HPDE6-E6E7 (cell line): ENCODE data around the gene IL24.
"Not testable (repeated sequence)": the region's sequence is repeated elsewhere in the genome, so short reads cannot be mapped to it uniquely, and the experiment has no call there.

Experiments used
- DNase-seq: peaks from one replicate; pipeline ENCODE4 v3.0.0; 2011; ENCODE audit warnings: missing footprints; ENCODE audit errors: extremely low spot score

The IL24 gene

GRCh38 chr1:206904423-206905142 lies 7.3 kb downstream of the IL24 start:
- DNase-seq: no peak

GRCh38 chr1:206905295-206906164 lies 8.3 kb downstream of the IL24 start:
- DNase-seq: peak; percentile 84

- no peak for DNase-seq
Measured at GRCh38 chr1:206907304-206907991, 10.2 kb downstream of the IL24 start.

GRCh38 chr1:206908038-206908437 lies 10.8 kb downstream of the IL24 start:
- no peak for DNase-seq

- peak; percentile 63 for DNase-seq
Measured at GRCh38 chr1:206909161-206909882, 12.1 kb downstream of the IL24 start.

GRCh38 chr1:206909883-206910318 lies 12.7 kb downstream of the IL24 start:
- DNase-seq: no peak

GRCh38 chr1:206911064-206911663 lies 13.9 kb downstream of the IL24 start:
- peak; percentile 69 for DNase-seq

GRCh38 chr1:206912445-206913095 lies 15.3 kb downstream of the IL24 start:
- peak; percentile 74 for DNase-seq

- DNase-seq: no peak
Measured at GRCh38 chr1:206913766-206914537, 16.7 kb downstream of the IL24 start.

GRCh38 chr1:206915030-206915735 lies 17.9 kb downstream of the IL24 start:
- DNase-seq: no peak

- no peak for DNase-seq
Measured at GRCh38 chr1:206916000-206916709, 18.9 kb downstream of the IL24 start.

GRCh38 chr1:206918076-206918475 lies 20.8 kb downstream of the IL24 start:
- no peak for DNase-seq

GRCh38 chr1:206921772-206922265 lies 24.6 kb downstream of the IL24 start, which contains the start of gene FCMR:
TSS of gene FCMR (minus strand) at chr1:206921941. CDS start at chr1:206921854, 87 bp downstream.
- DNase-seq: no peak

- no peak for DNase-seq
Measured at GRCh38 chr1:206922524-206922923, 25.3 kb downstream of the IL24 start.

- no peak for DNase-seq
Measured at GRCh38 chr1:206923009-206923960, 26.0 kb downstream of the IL24 start.

GRCh38 chr1:206923961-206924557 lies 26.8 kb downstream of the IL24 start:
- not testable (repeated sequence) for DNase-seq
